Measurements from ENCODE around the gene COBL. TPM values are rescaled to one million over a fixed set of nuclear protein-coding genes. Genes with fewer than 3 reads are reported as not detected.

Gene COBL
- total and polyA plus RNA-seq, 9 of the 15 experiments (the other 6 are each of a cell fraction or from before 2014, with no cell fraction given), result 0.01 to 2.4 (median 0.09) TPM; not detected in 3

DNA sequence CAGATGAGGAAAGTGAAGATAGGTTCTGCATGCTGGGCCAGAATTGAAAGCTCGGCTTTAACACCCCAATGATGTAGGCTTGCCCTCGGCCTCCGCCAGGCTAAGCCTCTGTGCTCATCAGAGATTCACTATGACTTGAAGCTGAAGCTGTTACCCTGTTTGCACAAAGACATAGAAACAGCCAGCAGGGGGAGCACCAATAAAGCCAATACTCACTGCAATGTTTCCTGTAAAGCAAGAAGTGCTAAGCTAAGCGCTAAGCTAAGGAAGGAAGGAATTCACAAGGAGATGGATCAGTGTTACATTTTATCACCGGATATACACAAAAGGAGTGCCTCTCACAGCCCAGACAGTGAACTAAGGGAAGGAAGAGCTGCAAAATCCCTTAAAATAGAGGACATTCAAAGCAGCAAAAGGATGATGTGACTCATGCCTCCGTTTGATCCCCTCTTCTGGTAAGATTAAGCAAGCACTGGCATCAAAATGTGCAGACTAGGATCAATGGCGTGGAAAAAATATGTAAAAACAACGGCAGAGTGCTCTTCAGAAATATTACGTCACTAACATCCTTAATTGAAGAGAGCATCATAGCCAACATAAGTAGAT is 153.8 kb downstream of the COBL start (continued):
- TF ChIP-seq MTA1 (IDR thresholded peaks at IDR 0.05; ENCODE audit: borderline replicate concordance) (no peak), MAFK (IDR thresholded peaks at IDR 0.05; ENCODE audit: low read length) (peak; percentile 39), EGR1 (conservative IDR thresholded peaks at IDR 0.05) (no peak), MEF2D (tag; conservative IDR thresholded peaks at IDR 0.05; ENCODE audit: low read depth) (no peak), ZNF395 (CRISPR knock-in tag; IDR thresholded peaks at IDR 0.05) (no peak), KDM5B (IDR thresholded peaks at IDR 0.05; ENCODE audit: insufficient replicate concordance, low read depth, low read length) (no peak), ZNF134 (CRISPR knock-in tag; conservative IDR thresholded peaks at IDR 0.05) (no peak), HIVEP1 (CRISPR knock-in tag; IDR thresholded peaks at IDR 0.05) (no peak), TEAD4 (IDR thresholded peaks at IDR 0.05; ENCODE audit: low read length) (no peak), TEAD4 (CRISPR knock-in tag; IDR thresholded peaks at IDR 0.05; ENCODE audit: borderline replicate concordance) (no peak), ZNF239 (CRISPR knock-in tag; IDR thresholded peaks at IDR 0.05) (no peak), SMARCE1 (IDR thresholded peaks at IDR 0.05) (no peak), CREB3 (tag; conservative IDR thresholded peaks at IDR 0.05; ENCODE audit: low read depth) (no peak), ZFP1 (CRISPR knock-in tag; IDR thresholded peaks at IDR 0.05) (no peak), STAG1 (CRISPR knock-in tag; IDR thresholded peaks at IDR 0.05; ENCODE audit: borderline replicate concordance) (peak; percentile 75; the same call in 1 of the 2 replicates), ZNF766 (CRISPR knock-in tag; conservative IDR thresholded peaks at IDR 0.05) (no peak), PRMT5 (CRISPR knock-in tag; IDR thresholded peaks at IDR 0.05) (no peak), ZNF41 (CRISPR knock-in tag; conservative IDR thresholded peaks at IDR 0.05) (no peak), TCF7L2 (IDR thresholded peaks at IDR 0.05; ENCODE audit: low read depth, low read length) (no peak), HOXB6 (CRISPR knock-in tag; IDR thresholded peaks at IDR 0.05; ENCODE audit: borderline replicate concordance) (no peak), SRSF7 (optimal IDR thresholded peaks at IDR 0.05; ENCODE audit: low read depth, low read length) (no peak), CC2D1A (IDR thresholded peaks at IDR 0.05) (peak; percentile 60; the same call in 1 of the 2 replicates), ZNF695 (CRISPR knock-in tag; IDR thresholded peaks at IDR 0.05) (no peak), RAD51 (IDR thresholded peaks at IDR 0.05; ENCODE audit: borderline replicate concordance, low read depth) (no peak)
- TF ChIP-seq, protein P1, sequence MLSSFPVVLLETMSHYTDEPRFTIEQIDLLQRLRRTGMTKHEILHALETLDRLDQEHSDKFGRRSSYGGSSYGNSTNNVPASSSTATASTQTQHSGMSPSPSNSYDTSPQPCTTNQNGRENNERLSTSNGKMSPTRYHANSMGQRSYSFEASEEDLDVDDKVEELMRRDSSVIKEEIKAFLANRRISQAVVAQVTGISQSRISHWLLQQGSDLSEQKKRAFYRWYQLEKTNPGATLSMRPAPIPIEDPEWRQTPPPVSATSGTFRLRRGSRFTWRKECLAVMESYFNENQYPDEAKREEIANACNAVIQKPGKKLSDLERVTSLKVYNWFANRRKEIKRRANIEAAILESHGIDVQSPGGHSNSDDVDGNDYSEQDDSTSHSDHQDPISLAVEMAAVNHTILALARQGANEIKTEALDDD (IDR thresholded peaks at IDR 0.05), result no peak
- TF ChIP-seq, protein P2, sequence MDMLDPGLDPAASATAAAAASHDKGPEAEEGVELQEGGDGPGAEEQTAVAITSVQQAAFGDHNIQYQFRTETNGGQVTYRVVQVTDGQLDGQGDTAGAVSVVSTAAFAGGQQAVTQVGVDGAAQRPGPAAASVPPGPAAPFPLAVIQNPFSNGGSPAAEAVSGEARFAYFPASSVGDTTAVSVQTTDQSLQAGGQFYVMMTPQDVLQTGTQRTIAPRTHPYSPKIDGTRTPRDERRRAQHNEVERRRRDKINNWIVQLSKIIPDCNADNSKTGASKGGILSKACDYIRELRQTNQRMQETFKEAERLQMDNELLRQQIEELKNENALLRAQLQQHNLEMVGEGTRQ (CRISPR knock-in tag; IDR thresholded peaks at IDR 0.05), result no peak
